Measurements from ENCODE around the gene TNRC6A.

TNRC6A gene

GRCh38 chr16:24723663-24724062 lies 5.8 kb upstream of the TNRC6A start:
- no peak for TF ChIP-seq CTCF (IDR thresholded peaks at IDR 0.05; ENCODE audit: low read depth, low read length)
- peak in 1 of 2 donors; percentile 47 for DNase-seq (ENCODE audit: low read depth in 2 of 2)
- H3K4me3 ChIP-seq (replicated peaks in 1 of 2; ENCODE audit: low read depth in 2 of 2, low read length in 2 of 2): no peak overlapping the region

GRCh38 chr16:24728011-24728410 lies 1.4 kb upstream of the TNRC6A start:
- H3K4me3 ChIP-seq (replicated peaks in 1 of 2; ENCODE audit: low read depth in 2 of 2, low read length in 2 of 2): no peak overlapping the region
- no peak for DNase-seq (ENCODE audit: low read depth in 2 of 2)
- TF ChIP-seq CTCF (IDR thresholded peaks at IDR 0.05; ENCODE audit: low read depth, low read length): no peak

GRCh38 chr16:24728891-24729242 lies 584 bp upstream of the TNRC6A start:
- H3K4me3 ChIP-seq (replicated peaks in 1 of 2; ENCODE audit: low read depth in 2 of 2, low read length in 2 of 2): peak overlapping the region; percentile 77 to 83
- DNase-seq (ENCODE audit: low read depth in 2 of 2): no peak
- no peak for TF ChIP-seq CTCF (IDR thresholded peaks at IDR 0.05; ENCODE audit: low read depth, low read length)

GRCh38 chr16:24729951-24730815 lies 732 bp downstream of the TNRC6A start:
- peak in 1 of 2 donors; percentile 21 for DNase-seq (ENCODE audit: low read depth in 2 of 2)
- peak overlapping the region; percentile 77 to 83 for H3K4me3 ChIP-seq (replicated peaks in 1 of 2; ENCODE audit: low read depth in 2 of 2, low read length in 2 of 2)
- TF ChIP-seq CTCF (IDR thresholded peaks at IDR 0.05; ENCODE audit: low read depth, low read length): no peak

- TF ChIP-seq CTCF (IDR thresholded peaks at IDR 0.05; ENCODE audit: low read depth, low read length): no peak
- no peak for DNase-seq (ENCODE audit: low read depth in 2 of 2)
- H3K4me3 ChIP-seq (replicated peaks in 1 of 2; ENCODE audit: low read depth in 2 of 2, low read length in 2 of 2): peak overlapping the region; percentile 77 to 83
Observed at GRCh38 chr16:24730914-24731313, 1.5 kb downstream of the TNRC6A start.

- TF ChIP-seq CTCF (IDR thresholded peaks at IDR 0.05; ENCODE audit: low read depth, low read length): no peak
- DNase-seq (ENCODE audit: low read depth in 2 of 2): no peak
- H3K4me3 ChIP-seq (replicated peaks in 1 of 2; ENCODE audit: low read depth in 2 of 2, low read length in 2 of 2): no peak overlapping the region
Observed at GRCh38 chr16:24731722-24732419, 2.4 kb downstream of the TNRC6A start.
